CD4-positive, alpha-beta T cell treated with Interleukin-15 for 4 hours (primary cell): ENCODE results near the gene LRRC26.

Source experiments
- DNase-seq: peaks from one replicate; pipeline ENCODE4 v3.0.0-alpha.2; 2020; ENCODE audit warnings: low spot score

Gene LRRC26

GRCh38 chr9:137199411-137200121 lies 29.7 kb upstream of the LRRC26 start:
- DNase-seq: no peak

GRCh38 chr9:137198902-137199283 lies 29.0 kb upstream of the LRRC26 start:
- no peak for DNase-seq

DNA sequence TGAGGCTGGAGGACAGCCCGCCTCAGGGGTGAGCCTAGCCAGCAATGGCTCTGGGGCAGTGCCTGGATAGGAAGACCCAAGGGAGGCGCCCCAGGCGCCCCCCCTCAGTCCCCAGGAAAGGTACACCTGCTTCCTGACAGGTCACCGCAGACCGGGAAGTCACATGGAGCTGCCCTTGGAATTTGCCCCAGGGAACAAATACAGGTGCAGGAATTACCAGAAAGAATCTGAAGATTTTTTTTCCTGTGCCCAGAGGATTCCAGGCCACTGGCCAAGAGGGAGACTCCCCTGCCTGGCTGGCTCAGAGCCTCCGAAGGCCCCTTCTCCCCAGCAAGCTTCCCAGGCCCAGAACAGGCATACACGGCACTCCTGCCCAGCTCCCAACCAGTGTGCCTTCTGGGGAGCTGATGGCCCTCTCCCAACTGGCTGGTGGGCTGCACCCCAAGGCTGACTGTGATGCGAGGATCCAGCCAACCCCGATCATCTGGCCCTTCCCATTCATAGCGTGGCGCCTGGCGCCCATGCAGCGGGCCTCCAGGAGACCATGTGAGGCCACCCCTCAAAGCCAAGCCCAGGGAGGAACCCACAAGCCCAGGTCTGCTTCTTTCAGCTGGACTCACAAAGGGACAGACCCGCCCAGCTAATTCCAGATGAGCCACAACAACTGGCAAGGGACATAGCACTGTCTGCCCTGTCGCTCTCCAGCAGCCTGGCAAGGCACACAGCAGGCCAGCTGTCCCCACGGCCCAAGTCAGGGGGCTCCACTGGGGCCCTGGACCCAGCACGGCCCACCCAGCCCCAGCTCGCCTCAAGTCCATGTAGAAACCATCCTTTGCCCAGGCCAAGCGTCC lies 28.4 kb upstream of the LRRC26 start:
- no peak for DNase-seq

- DNase-seq: no peak
These were observed 25.8 kb upstream of the LRRC26 start for GRCh38 chr9:137195525-137196220.

DNA sequence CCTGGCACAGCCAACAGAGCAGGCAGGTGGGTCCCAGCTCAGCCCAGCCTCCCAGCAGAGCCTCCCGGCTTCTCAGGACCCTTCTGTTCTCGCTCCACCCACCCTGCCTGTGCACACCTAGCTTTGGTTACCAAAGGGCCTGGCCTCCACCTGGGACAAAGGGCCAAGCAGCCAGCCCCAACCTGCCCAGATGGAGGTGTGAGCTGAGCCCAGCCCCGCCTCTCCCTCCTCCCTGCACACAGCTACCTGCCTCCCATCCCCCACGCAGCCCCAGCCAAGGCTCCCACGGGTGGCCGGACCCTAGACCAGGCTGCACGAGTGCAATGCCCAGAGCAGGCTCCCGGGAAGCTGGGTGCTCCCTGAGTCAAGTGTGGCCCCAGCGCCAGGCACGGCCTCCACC lies 25.1 kb upstream of the LRRC26 start:
- no peak for DNase-seq

GRCh38 chr9:137194388-137194787 lies 24.5 kb upstream of the LRRC26 start:
- no peak for DNase-seq

DNA sequence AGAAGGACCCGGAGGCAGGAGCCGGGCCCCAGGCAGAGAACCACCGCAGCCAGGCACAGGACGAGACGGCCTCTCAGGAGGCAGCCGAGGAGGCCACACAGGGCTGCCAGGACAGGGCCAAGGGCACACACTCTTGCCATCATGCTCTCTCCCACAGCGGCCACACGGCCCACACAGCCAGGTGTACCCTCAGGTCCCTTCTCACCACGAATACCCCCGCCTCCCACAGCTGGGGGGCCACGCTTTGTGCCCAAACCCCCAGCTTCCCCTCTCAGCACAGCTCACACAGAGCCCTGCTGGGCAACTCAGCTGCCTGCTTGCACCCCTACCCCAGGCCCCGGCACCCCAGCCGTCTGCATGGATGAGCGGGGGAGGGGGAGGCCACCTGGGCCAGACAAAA lies 23.9 kb upstream of the LRRC26 start:
- DNase-seq: no peak

- DNase-seq: no peak
These were observed 23.0 kb upstream of the LRRC26 start for GRCh38 chr9:137192859-137193258.

DNA sequence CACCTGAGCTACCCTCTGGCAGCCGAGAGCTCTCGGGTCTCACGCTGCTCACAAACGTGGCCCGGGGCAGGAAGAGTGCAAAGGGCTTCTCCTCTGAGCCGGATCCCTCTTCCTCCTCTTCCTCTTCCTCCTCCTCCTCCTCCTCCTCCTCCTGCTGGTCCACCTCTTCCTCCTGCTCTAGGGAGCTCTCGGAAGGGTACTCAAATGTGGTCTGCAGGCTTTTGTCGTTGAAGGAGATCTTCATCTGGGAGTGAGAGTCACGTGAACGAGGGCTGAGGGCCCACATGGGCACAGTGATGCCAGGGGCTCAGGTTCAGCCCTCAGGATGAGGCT lies 22.6 kb upstream of the LRRC26 start:
- DNase-seq: no peak

- DNase-seq: no peak
These were observed 22.0 kb upstream of the LRRC26 start for GRCh38 chr9:137191691-137192447.

DNA sequence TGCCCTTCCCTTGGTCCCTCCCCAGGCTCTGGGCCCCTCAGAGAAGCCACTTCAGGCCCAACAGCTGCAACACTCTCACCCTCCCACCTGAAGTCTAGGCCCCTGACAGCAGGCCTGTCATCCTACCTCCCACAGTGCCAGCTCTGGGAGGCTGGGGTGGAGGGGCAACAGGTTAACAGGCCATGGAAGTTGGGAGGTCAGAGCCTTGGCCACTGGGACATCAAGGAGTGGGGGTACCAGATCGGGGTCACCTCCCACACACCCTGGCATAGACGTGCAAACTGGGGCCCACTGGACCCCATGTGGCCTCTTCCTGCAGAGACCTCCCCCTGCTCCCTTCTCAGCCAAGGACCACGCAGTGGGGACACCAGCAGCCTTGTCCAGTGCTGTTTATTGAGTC lies 21.4 kb upstream of the LRRC26 start:
- no peak for DNase-seq

GRCh38 chr9:137190315-137190856 lies 20.5 kb upstream of the LRRC26 start:
- DNase-seq: no peak

- no peak for DNase-seq
These were observed 19.7 kb upstream of the LRRC26 start for GRCh38 chr9:137189297-137190295.

DNA sequence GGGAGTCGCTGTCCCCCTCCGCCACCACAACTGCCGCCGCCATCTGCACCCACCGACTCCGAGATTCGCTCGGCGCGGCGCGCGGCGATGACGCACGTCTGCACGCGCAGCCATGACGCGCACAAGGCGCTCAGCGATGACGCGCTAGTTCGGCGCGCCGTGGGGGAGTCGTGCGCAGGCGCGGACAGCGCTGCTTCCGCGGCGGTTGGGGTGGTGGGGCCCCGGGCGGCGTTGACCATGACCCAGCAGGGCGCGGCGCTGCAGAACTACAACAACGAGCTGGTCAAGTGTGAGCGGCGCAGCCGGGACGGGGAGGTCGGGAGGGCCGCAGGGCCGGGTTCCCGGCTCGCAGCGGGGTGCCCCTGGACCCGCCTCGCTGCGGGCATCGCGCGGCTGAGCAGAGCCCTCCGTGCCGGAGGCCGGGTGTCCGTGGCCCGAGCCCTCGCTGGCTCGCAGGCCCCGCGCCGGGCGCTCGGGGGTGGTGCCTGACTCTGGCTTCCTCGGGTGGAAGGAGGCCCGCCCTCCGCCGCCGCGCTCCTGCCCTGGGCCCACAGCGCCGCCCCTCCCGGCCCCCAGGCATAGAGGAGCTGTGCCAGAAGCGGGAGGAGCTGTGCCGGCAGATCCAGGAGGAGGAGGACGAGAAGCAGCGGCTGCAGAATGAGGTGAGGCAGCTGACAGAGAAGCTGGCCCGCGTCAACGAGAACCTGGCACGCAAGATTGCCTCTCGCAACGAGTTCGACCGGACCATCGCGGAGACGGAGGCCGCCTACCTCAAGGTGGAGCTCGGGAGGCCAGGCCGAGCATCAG lies 18.8 kb upstream of the LRRC26 start, which contains the start of the genes ANAPC2 and SSNA1:
Gene ANAPC2, minus strand, starts transcription at position 71 of the 807 bp plus-strand sequence. Its CDS starts 28 bp downstream, at position 43.
Gene SSNA1, plus strand, starts transcription at position 187 of the 807 bp plus-strand sequence. Its CDS starts 51 bp downstream, at position 238.
- DNase-seq: peak; percentile 92

GRCh38 chr9:137188086-137188489 lies 18.2 kb upstream of the LRRC26 start:
- no peak for DNase-seq

DNA sequence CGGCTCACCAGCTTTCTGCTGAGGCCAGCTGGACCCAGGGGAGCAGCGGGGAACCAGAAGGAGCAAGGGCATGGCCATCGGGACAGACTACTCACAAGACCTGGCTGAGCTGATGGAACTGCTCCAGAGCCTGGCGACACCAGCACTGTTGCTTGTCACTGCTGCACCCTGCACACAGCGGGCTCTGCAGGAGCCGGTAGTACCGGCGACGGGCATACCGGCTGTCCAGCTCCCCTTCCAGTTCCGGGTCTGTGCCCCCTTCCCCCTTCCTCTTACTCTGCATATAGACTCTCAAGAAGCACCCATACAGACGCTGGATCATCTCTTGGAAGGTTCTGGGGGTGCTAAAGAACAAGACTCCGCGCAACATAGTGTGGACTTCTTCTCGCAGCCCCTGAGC lies 17.5 kb upstream of the LRRC26 start:
- no peak for DNase-seq

GRCh38 chr9:137186385-137186784 lies 16.5 kb upstream of the LRRC26 start:
- DNase-seq: no peak

- DNase-seq: no peak
These were observed 16.1 kb upstream of the LRRC26 start for GRCh38 chr9:137185921-137186320.

- DNase-seq: no peak
These were observed 15.2 kb upstream of the LRRC26 start for GRCh38 chr9:137184881-137185660.
